ENCODE measurements around the gene MSI1. TPM values are rescaled to one million over a fixed set of nuclear protein-coding genes. Genes with fewer than 3 reads are reported as not detected.

The MSI1 gene
- total RNA-seq, 2 experiments from 2014 or later, result 0.07 TPM; not detected in 1

- ATAC-seq (no peak), DNase-seq (no peak)
- Mint-ChIP-seq H3K4me1 (no peaks in the 10 kb centered on the region), H3K27ac (no peak overlapping the region), H3K9me3 (ENCODE audit: low read depth) (no peaks in the 10 kb centered on the region), H3K4me3 (peak overlapping the region; percentile 29), H3K36me3 (no peaks in the 10 kb centered on the region), H3K27me3 (peaks cover 77% of the 10 kb centered on the region)
- CTCF ChIA-PET, result no interaction called here
Observed at GRCh38 chr12:120369603-120370342, 809 bp upstream of the MSI1 start.

GRCh38 chr12:120367924-120368788, 808 bp downstream of the MSI1 start:
- ATAC-seq (no peak), DNase-seq (no peak)
- no peaks in the 10 kb centered on the region for H3K36me3 Mint-ChIP-seq
- H3K4me3 Mint-ChIP-seq, result no peak overlapping the region
- H3K27ac Mint-ChIP-seq, result no peak overlapping the region
- CTCF ChIA-PET, result interaction anchor here (1.2 to 1.4 kb wide), 3 partner anchors 14 to 140 kb away, joined by 4 to 5 read pairs (median 4); no protein-coding TSS in a partner anchor
- H3K4me1 Mint-ChIP-seq, result no peaks in the 10 kb centered on the region
- H3K9me3 Mint-ChIP-seq (ENCODE audit: low read depth), result no peaks in the 10 kb centered on the region
- peaks cover 82% of the 10 kb centered on the region for H3K27me3 Mint-ChIP-seq

GRCh38 chr12:120367233-120367923, 1.6 kb downstream of the MSI1 start:
- Mint-ChIP-seq H3K9me3 (ENCODE audit: low read depth) (no peaks in the 10 kb centered on the region), H3K4me3 (no peak overlapping the region)
- DNase-seq, result no peak

GRCh38 chr12:120366845-120367232, 2.1 kb downstream of the MSI1 start:
- Mint-ChIP-seq H3K9me3 (ENCODE audit: low read depth) (no peaks in the 10 kb centered on the region), H3K27me3 (peaks cover 81% of the 10 kb centered on the region), H3K27ac (no peak overlapping the region), H3K4me1 (no peaks in the 10 kb centered on the region), H3K4me3 (no peak overlapping the region), H3K36me3 (no peaks in the 10 kb centered on the region)
- CTCF ChIA-PET, result interaction anchor here (0.9 to 2.1 kb wide), 9 partner anchors 10 to 139 kb away, joined by 3 to 7 read pairs (median 4); partner anchors contain the start of gene SIRT4
- ATAC-seq (no peak), DNase-seq (no peak)

More at GRCh38 chr12:120367233-120367923, 1.6 kb downstream of the MSI1 start:
- H3K27me3 Mint-ChIP-seq, result peaks cover 81% of the 10 kb centered on the region
- no peak overlapping the region for H3K27ac Mint-ChIP-seq
- ATAC-seq, result no peak
- H3K4me1 Mint-ChIP-seq, result no peaks in the 10 kb centered on the region
- no peaks in the 10 kb centered on the region for H3K36me3 Mint-ChIP-seq
- CTCF ChIA-PET, result interaction anchor here (0.9 to 1.4 kb wide), 8 partner anchors 12 to 139 kb away, joined by 3 to 7 read pairs (median 4); partner anchors contain the start of gene SIRT4

- DNase-seq, result no peak
- Mint-ChIP-seq H3K9me3 (ENCODE audit: low read depth) (no peaks in the 10 kb centered on the region), H3K36me3 (no peaks in the 10 kb centered on the region), H3K4me3 (no peak overlapping the region), H3K27ac (no peak overlapping the region), H3K27me3 (peaks cover 76% of the 10 kb centered on the region), H3K4me1 (no peaks in the 10 kb centered on the region)
- CTCF ChIA-PET, result interaction anchor here (1.1 to 2.1 kb wide), 5 partner anchors 9 to 63 kb away, joined by 3 to 6 read pairs (median 3); partner anchors contain the start of gene PLA2G1B
- ATAC-seq, result no peak
Observed at GRCh38 chr12:120366341-120366705, 2.6 kb downstream of the MSI1 start.

GRCh38 chr12:120365675-120366340, 3.2 kb downstream of the MSI1 start:
- ATAC-seq, result no peak
- Mint-ChIP-seq H3K27ac (no peak overlapping the region), H3K4me3 (no peak overlapping the region), H3K36me3 (no peaks in the 10 kb centered on the region), H3K27me3 (peaks cover 75% of the 10 kb centered on the region), H3K4me1 (no peaks in the 10 kb centered on the region), H3K9me3 (ENCODE audit: low read depth) (no peaks in the 10 kb centered on the region)
- CTCF ChIA-PET, result interaction anchor here (1.3 to 2.1 kb wide), 2 partner anchors 9 to 39 kb away, joined by 4 to 6 read pairs; partner anchors contain the start of gene PLA2G1B
- DNase-seq, result no peak

- H3K27me3 Mint-ChIP-seq, result peaks cover 72% of the 10 kb centered on the region
- H3K4me1 Mint-ChIP-seq, result no peaks in the 10 kb centered on the region
- no peaks in the 10 kb centered on the region for H3K9me3 Mint-ChIP-seq (ENCODE audit: low read depth)
- DNase-seq, result no peak
- no peak overlapping the region for H3K4me3 Mint-ChIP-seq
- H3K27ac Mint-ChIP-seq, result no peak overlapping the region
- H3K36me3 Mint-ChIP-seq, result no peaks in the 10 kb centered on the region
- no peak for ATAC-seq
- CTCF ChIA-PET, result interaction anchor here (1.4 kb wide), 1 partner anchor 66 kb away, joined by 4 read pairs; no protein-coding TSS in a partner anchor
Observed at GRCh38 chr12:120364487-120364886, 4.5 kb downstream of the MSI1 start.

- Mint-ChIP-seq H3K36me3 (no peaks in the 10 kb centered on the region), H3K4me1 (no peaks in the 10 kb centered on the region), H3K9me3 (ENCODE audit: low read depth) (no peaks in the 10 kb centered on the region), H3K27ac (no peak overlapping the region), H3K27me3 (peaks cover 72% of the 10 kb centered on the region), H3K4me3 (no peak overlapping the region)
- DNase-seq, result no peak
- no peak for ATAC-seq
- CTCF ChIA-PET, result interaction anchor here (1.0 to 1.4 kb wide), 2 partner anchors 10 to 67 kb away, joined by 3 to 4 read pairs; no protein-coding TSS in a partner anchor
Observed at GRCh38 chr12:120363274-120363855, 5.6 kb downstream of the MSI1 start.

- Mint-ChIP-seq H3K36me3 (no peaks in the 10 kb centered on the region), H3K4me1 (no peaks in the 10 kb centered on the region), H3K9me3 (ENCODE audit: low read depth) (no peaks in the 10 kb centered on the region), H3K27me3 (peaks cover 71% of the 10 kb centered on the region), H3K27ac (no peak overlapping the region), H3K4me3 (no peak overlapping the region)
- DNase-seq (no peak), ATAC-seq (no peak)
- CTCF ChIA-PET, result interaction anchor here (1.0 to 2.6 kb wide), 2 partner anchors 10 to 67 kb away, joined by 3 to 8 read pairs; no protein-coding TSS in a partner anchor
Observed at GRCh38 chr12:120362516-120363273, 6.3 kb downstream of the MSI1 start.

GRCh38 chr12:120361506-120362208, 7.3 kb downstream of the MSI1 start:
- ATAC-seq, result peak; percentile 45
- no peaks in the 10 kb centered on the region for H3K36me3 Mint-ChIP-seq
- no peaks in the 10 kb centered on the region for H3K9me3 Mint-ChIP-seq (ENCODE audit: low read depth)
- H3K4me1 Mint-ChIP-seq, result no peaks in the 10 kb centered on the region
- H3K27me3 Mint-ChIP-seq, result peaks cover 61% of the 10 kb centered on the region
- DNase-seq, result no peak
- no peak overlapping the region for H3K27ac Mint-ChIP-seq
- H3K4me3 Mint-ChIP-seq, result no peak overlapping the region
- CTCF ChIA-PET, result interaction anchor here (1.1 to 2.6 kb wide), 2 partner anchors 10 to 68 kb away, joined by 3 to 8 read pairs; no protein-coding TSS in a partner anchor

- no peaks in the 10 kb centered on the region for H3K9me3 Mint-ChIP-seq (ENCODE audit: low read depth)
- no peaks in the 10 kb centered on the region for H3K4me1 Mint-ChIP-seq
- H3K36me3 Mint-ChIP-seq, result no peaks in the 10 kb centered on the region
- peaks cover 40% of the 10 kb centered on the region for H3K27me3 Mint-ChIP-seq
- no peak for DNase-seq
- CTCF ChIA-PET, result interaction anchor here (1.6 kb wide), 1 partner anchor 71 kb away, joined by 5 read pairs; no protein-coding TSS in a partner anchor
- H3K4me3 Mint-ChIP-seq, result no peak overlapping the region
- no peak for ATAC-seq
- H3K27ac Mint-ChIP-seq, result no peak overlapping the region
Observed at GRCh38 chr12:120359128-120359527, 9.8 kb downstream of the MSI1 start.

Data from activated CD8-positive, alpha-beta memory T cell treated with anti-CD3 and anti-CD28 coated beads, Interleukin-2, amount 10 ng/mL, durations not matched to agents 7 days and 5 days (primary cell).